Transverse colon (tissue), 4 donors: ENCODE data around the gene AGR3. TPM values are rescaled to one million over a fixed set of nuclear protein-coding genes. Genes with fewer than 3 reads are reported as not detected.
"Not testable (repeated sequence)": the region's sequence is repeated elsewhere in the genome, so short reads cannot be mapped to it uniquely, and the experiment has no call there.

ENCODE experiments used
- DNase-seq: peaks from one replicate; pipeline ENCODE4 v3.0.0-alpha.2; 2019
- H3K27ac ChIP-seq, 4 donors: fragments of 200-600 bp; sonication (generic); 2 replicates each; pipeline ENCODE4 v1.5.1; 2016 to 2018; ENCODE audit warnings: inconsistent platforms in 4 of 4
- H3K27me3 ChIP-seq: fragments of 200-600 bp; sonication (generic); 2 replicates; pipeline ENCODE4 v1.5.1; 2017; ENCODE audit warnings: inconsistent platforms
- H3K36me3 ChIP-seq, 4 donors: fragments of 200-600 bp; sonication (generic); 2 replicates each; pipeline ENCODE4 v1.5.1; 2017 to 2019; ENCODE audit warnings: inconsistent platforms in 4 of 4
- H3K4me1 ChIP-seq, 4 donors: fragments of 200-600 bp; sonication (generic); 2 replicates each; pipeline ENCODE4 v1.5.1; 2017 to 2020; ENCODE audit warnings: inconsistent platforms in 4 of 4
- H3K4me3 ChIP-seq, 4 donors: fragments of 200-600 bp; sonication (generic); 1 replicate in 1 of 4; 2 replicates in 3 of 4; pipeline versions ENCODE4 v1.5.1 to v1.6.1; 2017 to 2019; ENCODE audit warnings: inconsistent platforms in 4 of 4
- H3K9me3 ChIP-seq, 2 donors: fragments of 200-600 bp; sonication (generic); 2 replicates each; pipeline ENCODE4 v1.5.1; 2017 to 2019; ENCODE audit warnings: inconsistent platforms in 2 of 2
- CTCF ChIP-seq, 5 experiments: fragments of 200-600 bp in 3 of 5; fragments of 450-650 bp in 2 of 5; sonication (generic) in 3 of 5; IDR thresholded peaks; 1 replicate in 2 of 5; 2 replicates in 3 of 5; pipeline ENCODE4 v1.5.1; 2016 to 2017; ENCODE audit warnings: antibody characterized with exemption in 5 of 5, inconsistent platforms in 3 of 5, mild to moderate bottlenecking in 2 of 5, moderate library complexity in 1 of 5
- EP300 ChIP-seq: sonication (generic); formaldehyde crosslinking; IDR thresholded peaks from one replicate; pipeline ENCODE4 v1.6.1; 2017; ENCODE audit warnings: antibody characterized with exemption, low read depth
- POLR2A ChIP-seq: fragments of 450-650 bp; IDR thresholded peaks from one replicate; pipeline ENCODE4 v1.6.1; 2016; ENCODE audit warnings: antibody characterized with exemption, mild to moderate bottlenecking, moderate library complexity
- POLR2AphosphoS5 ChIP-seq, 3 donors: sonication (generic); formaldehyde crosslinking; IDR thresholded peaks; one replicate each; pipeline ENCODE4 v1.6.1; 2016; ENCODE audit warnings: antibody characterized with exemption in 3 of 3
- WGBS, 2 donors: methylation state at CpG; one replicate each; pipeline ENCODE4 v1.1.5; 2018; ENCODE audit warnings: low coverage in 1 of 2; 5-methylcytosine and 5-hydroxymethylcytosine counted together
- in situ Hi-C, 4 donors: fragments of 200-750 bp; cut with MboI; loops; one replicate each; pipeline versions ENCODE4 v1.15.0 to v1.15.1; 2017; ENCODE audit warnings: low sequenced_read_pairs in 3 of 4, low pct_ligation_motif_present in 1 of 4, low pct_unique_long_range_greater_than_20kb in 1 of 4
- intact Hi-C: fragments of 100-400 bp; cut with DNase I; formaldehyde crosslinking; loops from one replicate; pipeline ENCODE4 v1.15.1; 2023; ENCODE audit warnings: low total_unique reads
- total RNA-seq, 4 donors: library from RNA; depleted of rRNA; stranded (reverse); fragments of >200 nt; gene quantifications; one replicate each; pipeline ENCODE4 v1.1.0, GENCODE V29; 2016

AGR3 gene
- total RNA-seq, 4 donors from 2014 or later: 65.1 to 216 (median 126) TPM

DNA sequence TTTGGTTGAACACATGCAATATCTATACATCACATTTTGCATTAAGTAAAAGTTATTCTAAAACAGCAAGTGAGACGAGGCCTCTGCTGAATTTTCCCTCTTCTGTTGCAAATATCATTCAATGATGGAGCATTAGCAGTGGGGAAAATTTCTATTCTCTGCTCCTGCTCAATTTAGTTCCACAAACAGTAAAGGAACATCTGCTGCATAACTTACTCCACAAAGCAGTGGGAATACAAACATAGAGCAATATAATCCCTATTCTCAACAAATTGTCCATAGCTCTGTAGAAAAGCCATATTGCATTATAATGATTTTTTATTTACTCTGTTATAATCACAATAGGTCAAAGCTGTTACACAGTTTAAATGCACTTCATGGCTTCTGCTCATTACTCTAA is 5.9 kb downstream of the AGR3 start:
- in situ Hi-C loops (no loop called here), intact Hi-C loops (no loop called here)
- 60 to 86% methylated on average over 1 of the region's 1 CpG for WGBS, 2 donors
- H3K27ac ChIP-seq: no peak overlapping the region
- peaks cover 8% of the 10 kb centered on the region in 2 donors for H3K9me3 ChIP-seq
- no peaks in the 10 kb centered on the region for H3K27me3 ChIP-seq
- H3K4me1 ChIP-seq: peaks cover 0 to 6% (median 1%) of the 10 kb centered on the region in 4 donors
- no peak for DNase-seq
- no peak overlapping the region for H3K4me3 ChIP-seq
- peaks cover 0 to 12% (median 4%) of the 10 kb centered on the region in 4 donors for H3K36me3 ChIP-seq
- TF ChIP-seq EP300: no peak
- no peak for TF ChIP-seq POLR2AphosphoS5 (IDR thresholded peaks at IDR 0.05)
- TF ChIP-seq POLR2A: no peak
- TF ChIP-seq CTCF (IDR thresholded peaks at IDR 0.05): no peak

GRCh38 chr7:16874066-16874465 is 7.7 kb downstream of the AGR3 start:
- in situ Hi-C loops: no loop called here
- H3K4me3 ChIP-seq: no peak overlapping the region
- intact Hi-C loops: no loop called here
- TF ChIP-seq POLR2A (no peak), POLR2AphosphoS5 (IDR thresholded peaks at IDR 0.05) (no peak), CTCF (IDR thresholded peaks at IDR 0.05) (no peak), EP300 (no peak)
- peaks cover 0 to 6% (median 1%) of the 10 kb centered on the region in 4 donors for H3K4me1 ChIP-seq
- no peaks in the 10 kb centered on the region for H3K27me3 ChIP-seq
- peaks cover 0 to 19% (median 4%) of the 10 kb centered on the region in 4 donors for H3K36me3 ChIP-seq
- H3K9me3 ChIP-seq: peaks cover 8% of the 10 kb centered on the region in 2 donors
- WGBS, 2 donors: 41 to 53% methylated on average over 4 of the region's 4 CpGs
- no peak for DNase-seq
- H3K27ac ChIP-seq: no peak overlapping the region

DNA sequence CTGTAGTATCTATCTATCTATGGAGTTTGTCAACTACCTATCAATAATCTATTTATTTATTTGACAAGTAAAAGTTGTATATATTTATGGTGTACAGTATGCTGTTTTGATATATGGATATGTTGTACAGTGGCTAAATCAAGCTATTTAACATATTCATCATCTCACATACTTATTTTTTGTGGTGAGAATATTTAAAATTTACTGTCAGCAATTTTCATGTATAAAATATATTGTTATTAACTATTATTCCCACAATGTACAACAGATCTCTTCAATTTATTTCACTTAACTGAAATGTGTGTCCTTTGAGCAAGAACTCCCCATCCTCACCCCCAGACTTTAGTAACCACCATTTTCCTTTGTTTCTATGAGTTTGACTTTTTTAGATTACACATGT is 14.5 kb downstream of the AGR3 start:
- DNase-seq: no peak
- Histone ChIP-seq H3K4me1 (peaks cover 0 to 8% (median 0%) of the 10 kb centered on the region in 4 donors), H3K27ac (no peak overlapping the region), H3K9me3 (peaks cover 4 to 5% of the 10 kb centered on the region in 2 donors), H3K36me3 (peaks cover 0 to 16% (median 6%) of the 10 kb centered on the region in 4 donors), H3K27me3 (no peaks in the 10 kb centered on the region), H3K4me3 (no peak overlapping the region)
- in situ Hi-C loops (no loop called here), intact Hi-C loops (no loop called here)
- TF ChIP-seq POLR2A (no peak), CTCF (IDR thresholded peaks at IDR 0.05) (no peak), EP300 (no peak), POLR2AphosphoS5 (IDR thresholded peaks at IDR 0.05) (no peak)

DNA sequence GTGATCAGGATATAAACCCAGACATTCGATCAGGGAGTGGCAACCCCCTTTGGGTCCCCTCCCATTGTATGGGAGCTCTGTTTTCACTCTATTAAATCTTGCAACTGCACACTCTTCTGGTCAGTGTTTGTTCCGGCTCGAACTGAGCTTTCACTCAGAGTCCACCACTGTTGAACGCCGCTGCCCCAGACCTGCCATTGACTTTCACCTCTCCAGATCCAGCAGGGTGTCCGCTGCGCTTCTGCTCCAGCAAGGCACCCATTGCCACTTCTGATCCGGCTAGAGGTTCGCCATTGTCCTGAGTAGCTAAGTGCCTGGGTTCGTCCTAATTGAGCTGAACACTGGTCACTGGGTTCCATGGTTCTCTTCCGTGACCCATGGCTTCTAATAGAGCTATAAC is 28.6 kb downstream of the AGR3 start:
- H3K36me3 ChIP-seq, H3K27ac ChIP-seq, H3K9me3 ChIP-seq, DNase-seq, intact Hi-C loops, H3K4me3 ChIP-seq, in situ Hi-C loops, H3K27me3 ChIP-seq: not testable (repeated sequence)
- WGBS, 2 donors: 94 to 95% methylated on average over 10 to 11 of the region's 11 CpGs
- peaks cover 0 to 26% (median 4%) of the 10 kb centered on the region in 4 donors for H3K4me1 ChIP-seq

DNA sequence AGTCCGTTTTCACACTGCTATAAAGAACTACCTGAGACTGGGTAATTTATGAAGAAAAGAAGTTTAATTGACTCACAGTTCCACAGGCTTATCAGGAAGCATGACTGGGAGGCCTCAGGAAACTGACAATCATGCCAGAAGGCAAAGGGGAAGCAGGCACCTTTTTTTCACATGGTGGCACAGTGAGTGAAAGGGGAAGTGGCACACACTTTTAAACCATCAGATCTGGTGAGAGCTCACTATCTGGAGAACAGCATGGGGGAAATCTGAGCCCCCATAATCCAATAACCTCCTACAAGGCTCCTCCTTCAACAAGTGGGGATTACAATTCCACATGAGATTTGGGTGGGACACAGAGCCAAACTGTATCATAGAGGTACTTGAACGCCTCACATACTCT is 30.0 kb downstream of the AGR3 start:
- Histone ChIP-seq H3K9me3 (no peaks in the 10 kb centered on the region), H3K27me3 (no peaks in the 10 kb centered on the region), H3K4me1 (peaks cover 0 to 39% (median 9%) of the 10 kb centered on the region in 4 donors), H3K4me3 (no peak overlapping the region), H3K36me3 (no peaks in the 10 kb centered on the region), H3K27ac (peak overlapping the region in 3 of 4 donors; percentile 5 to 42 (median 26))
- in situ Hi-C loops (no loop called here), intact Hi-C loops (no loop called here)
- TF ChIP-seq CTCF (IDR thresholded peaks at IDR 0.05): no peak
- TF ChIP-seq POLR2A: no peak
- DNase-seq: no peak
- 0 to 42% methylated on average over 1 to 2 of the region's 2 CpGs for WGBS, 2 donors
